ENCODE data around the gene IFITM10.

IFITM10 gene

DNA sequence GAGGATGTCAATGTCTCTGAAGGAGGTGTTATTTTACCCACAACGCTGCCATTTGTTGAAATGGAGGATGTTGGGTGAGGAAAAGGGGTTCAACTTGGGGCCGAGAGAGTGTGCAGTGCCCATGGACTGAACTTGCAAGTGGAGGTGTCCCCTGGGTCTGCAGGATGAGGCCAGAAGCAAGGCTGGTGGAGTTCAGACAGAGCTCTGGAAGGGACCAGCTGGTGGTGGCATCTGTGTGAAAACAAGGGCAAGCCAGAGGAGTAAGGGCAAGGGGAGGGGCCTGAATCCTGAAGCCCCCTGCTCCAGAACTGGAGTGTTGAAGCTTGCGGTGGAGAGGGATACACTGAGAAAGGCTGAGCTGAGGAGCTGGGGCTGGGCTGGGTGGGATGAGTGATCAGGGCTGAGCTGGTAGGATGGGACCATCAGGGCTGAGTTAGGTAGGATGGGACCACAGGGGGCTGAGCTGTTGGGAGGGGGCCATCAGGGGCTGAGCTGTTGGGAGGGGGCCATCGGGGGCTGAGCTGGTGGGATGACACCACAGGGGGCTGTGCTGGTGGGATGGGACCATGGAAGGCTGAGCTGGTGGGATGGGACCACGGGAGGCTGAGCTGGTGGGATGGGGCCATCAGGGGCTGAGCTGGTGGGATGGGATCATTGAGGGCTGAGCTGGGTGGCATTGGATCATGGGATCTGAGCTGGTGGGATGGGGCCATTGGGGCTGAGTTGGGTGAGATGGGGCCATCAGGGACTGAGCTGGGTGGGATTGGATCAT, 26.7 kb upstream of the IFITM10 start:
- Histone ChIP-seq H3K36me3 (ENCODE audit: insufficient read depth, insufficient read length, low read length) (no peaks in the 10 kb centered on the region), H3K27me3 (ENCODE audit: insufficient read depth, insufficient read length) (peaks cover 4% of the 10 kb centered on the region), H3K9me3 (ENCODE audit: insufficient read depth, low read length) (no peaks in the 10 kb centered on the region), H3K4me1 (ENCODE audit: insufficient read depth, insufficient read length) (peaks cover 14% of the 10 kb centered on the region), H3K9ac (ENCODE audit: insufficient read length, low read depth) (no peak overlapping the region), H3K4me3 (ENCODE audit: insufficient read length, low read depth) (no peak overlapping the region)
- no peak for DNase-seq (ENCODE audit: low read depth, low spot score)
- TF ChIP-seq YY1 (IDR thresholded peaks at IDR 0.05; ENCODE audit: insufficient read depth, insufficient read length) (no peak), SUZ12 (IDR thresholded peaks at IDR 0.05; ENCODE audit: extremely low read depth, insufficient read depth, insufficient read length) (no peak), ZNF274 (IDR thresholded peaks at IDR 0.05; ENCODE audit: low read depth, low read length) (no peak)

DNA sequence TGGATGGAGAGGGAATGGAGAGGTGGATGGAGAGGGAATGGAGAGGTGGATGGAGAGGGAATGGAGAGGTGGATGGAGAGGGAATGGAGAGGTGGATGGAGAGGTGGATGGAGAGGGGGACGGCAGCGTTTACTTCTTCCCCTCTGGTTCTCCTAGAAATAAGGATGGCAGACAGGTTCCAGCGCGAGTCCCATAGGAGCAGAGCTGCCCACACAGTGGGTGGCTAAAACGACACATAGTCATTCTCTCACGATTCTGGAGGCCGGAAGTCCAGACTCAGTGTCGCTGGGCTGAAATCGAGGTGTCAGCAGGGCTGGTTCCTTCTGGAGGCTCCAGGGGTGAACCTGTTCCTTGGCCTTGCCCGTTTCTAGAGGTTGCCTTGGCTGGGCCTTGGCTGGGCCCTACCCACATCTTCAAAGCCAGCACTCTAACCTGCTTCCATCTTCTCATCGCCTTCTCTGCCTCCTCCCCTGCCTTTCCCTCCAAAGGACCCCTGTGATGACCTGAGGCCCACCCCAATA, 26.0 kb upstream of the IFITM10 start:
- H3K4me3 ChIP-seq (ENCODE audit: insufficient read length, low read depth), result no peak overlapping the region
- no peak for DNase-seq (ENCODE audit: low read depth, low spot score)
- peaks cover 4% of the 10 kb centered on the region for H3K27me3 ChIP-seq (ENCODE audit: insufficient read depth, insufficient read length)
- TF ChIP-seq ZNF274 (IDR thresholded peaks at IDR 0.05; ENCODE audit: low read depth, low read length) (no peak), SUZ12 (IDR thresholded peaks at IDR 0.05; ENCODE audit: extremely low read depth, insufficient read depth, insufficient read length) (no peak), YY1 (IDR thresholded peaks at IDR 0.05; ENCODE audit: insufficient read depth, insufficient read length) (no peak)
- no peak overlapping the region for H3K9ac ChIP-seq (ENCODE audit: insufficient read length, low read depth)
- peaks cover 9% of the 10 kb centered on the region for H3K4me1 ChIP-seq (ENCODE audit: insufficient read depth, insufficient read length)
- H3K36me3 ChIP-seq (ENCODE audit: insufficient read depth, insufficient read length, low read length), result no peaks in the 10 kb centered on the region
- H3K9me3 ChIP-seq (ENCODE audit: insufficient read depth, low read length), result no peaks in the 10 kb centered on the region

DNA sequence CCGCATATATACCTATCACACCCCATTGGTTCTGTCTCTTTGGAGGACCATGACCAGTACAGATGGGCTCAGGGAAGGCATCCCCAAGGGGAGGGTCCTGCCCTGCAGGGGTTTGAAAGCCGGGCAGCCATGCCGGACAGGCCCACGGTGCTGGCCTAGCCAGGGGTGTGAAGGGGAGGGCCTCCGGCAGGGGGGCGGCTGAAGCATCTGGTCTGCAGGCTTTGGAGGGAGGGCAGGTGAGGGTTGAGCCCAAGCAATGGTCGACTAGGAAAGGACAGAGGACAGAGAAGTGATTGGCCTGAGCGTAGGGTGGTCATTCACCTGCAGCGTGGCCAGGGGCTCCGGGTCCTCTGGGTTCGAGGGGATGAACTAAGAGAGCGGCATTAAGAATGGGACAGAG, 24.5 kb upstream of the IFITM10 start:
- H3K27me3 ChIP-seq (ENCODE audit: insufficient read depth, insufficient read length), result peaks cover 4% of the 10 kb centered on the region
- no peak for DNase-seq (ENCODE audit: low read depth, low spot score)
- TF ChIP-seq YY1 (IDR thresholded peaks at IDR 0.05; ENCODE audit: insufficient read depth, insufficient read length) (no peak), ZNF274 (IDR thresholded peaks at IDR 0.05; ENCODE audit: low read depth, low read length) (no peak), SUZ12 (IDR thresholded peaks at IDR 0.05; ENCODE audit: extremely low read depth, insufficient read depth, insufficient read length) (no peak)
- no peaks in the 10 kb centered on the region for H3K36me3 ChIP-seq (ENCODE audit: insufficient read depth, insufficient read length, low read length)
- H3K9me3 ChIP-seq (ENCODE audit: insufficient read depth, low read length), result 0 out of 2 replicates have a peak, but pooled peaks cover 4% of the 10 kb centered on the region
- peaks cover 6% of the 10 kb centered on the region for H3K4me1 ChIP-seq (ENCODE audit: insufficient read depth, insufficient read length)
- no peak overlapping the region for H3K4me3 ChIP-seq (ENCODE audit: insufficient read length, low read depth)
- no peak overlapping the region for H3K9ac ChIP-seq (ENCODE audit: insufficient read length, low read depth)

- Histone ChIP-seq H3K4me1 (ENCODE audit: insufficient read depth, insufficient read length) (peaks cover 6% of the 10 kb centered on the region), H3K4me3 (ENCODE audit: insufficient read length, low read depth) (no peak overlapping the region), H3K36me3 (ENCODE audit: insufficient read depth, insufficient read length, low read length) (no peaks in the 10 kb centered on the region), H3K27me3 (ENCODE audit: insufficient read depth, insufficient read length) (peaks cover 4% of the 10 kb centered on the region), H3K9ac (ENCODE audit: insufficient read length, low read depth) (no peak overlapping the region), H3K9me3 (ENCODE audit: insufficient read depth, low read length) (0 out of 2 replicates have a peak, but pooled peaks cover 4% of the 10 kb centered on the region)
- TF ChIP-seq SUZ12 (IDR thresholded peaks at IDR 0.05; ENCODE audit: extremely low read depth, insufficient read depth, insufficient read length), result no peak
- no peak for TF ChIP-seq ZNF274 (IDR thresholded peaks at IDR 0.05; ENCODE audit: low read depth, low read length)
- no peak for TF ChIP-seq YY1 (IDR thresholded peaks at IDR 0.05; ENCODE audit: insufficient read depth, insufficient read length)
- DNase-seq (ENCODE audit: low read depth, low spot score), result no peak
Observed at GRCh38 chr11:1773994-1774550, 23.7 kb upstream of the IFITM10 start.

DNA sequence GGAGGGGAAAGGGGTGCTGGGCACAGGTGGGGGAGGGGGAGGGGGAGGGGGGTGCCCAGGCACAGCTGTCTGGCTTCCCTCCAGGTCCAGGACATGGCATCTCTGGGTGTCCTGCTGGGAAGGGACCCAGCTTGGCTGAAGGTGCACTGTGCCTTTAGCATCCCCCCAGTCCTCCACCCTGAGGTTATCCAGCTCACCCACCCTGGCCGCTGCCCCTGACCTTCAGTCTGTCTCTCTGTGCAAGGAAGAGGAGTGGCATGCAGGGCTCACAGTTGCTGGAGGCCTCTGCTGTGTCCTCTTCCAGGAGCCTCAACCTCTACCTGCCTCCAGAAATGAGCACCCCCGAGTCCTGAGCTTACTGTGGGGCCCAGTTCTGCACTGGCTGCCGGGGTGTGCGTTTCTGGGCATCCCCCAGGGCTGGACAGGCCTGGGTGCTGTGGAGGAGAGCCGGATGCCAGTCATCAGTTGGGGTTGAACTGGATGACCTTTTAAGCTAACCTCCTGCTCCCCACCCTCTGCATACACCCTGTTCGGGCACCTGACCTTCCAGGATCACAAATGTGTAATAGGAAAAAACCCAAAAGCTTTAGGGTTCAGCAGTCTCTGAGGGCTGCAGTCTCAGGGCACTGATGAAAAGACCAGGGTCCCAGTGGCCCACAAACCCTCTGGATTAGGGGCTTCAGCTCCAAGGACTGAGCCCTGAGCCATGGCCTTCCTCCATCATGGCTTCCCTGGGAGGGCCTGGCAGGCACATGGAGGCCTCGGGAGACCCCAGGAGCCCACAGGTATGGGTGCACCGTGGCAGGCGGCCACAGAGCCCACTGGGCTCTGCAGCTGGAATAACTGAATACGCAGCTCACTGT, 23.0 kb upstream of the IFITM10 start:
- no peak for DNase-seq (ENCODE audit: low read depth, low spot score)
- H3K27me3 ChIP-seq (ENCODE audit: insufficient read depth, insufficient read length), result no peaks in the 10 kb centered on the region
- no peaks in the 10 kb centered on the region for H3K36me3 ChIP-seq (ENCODE audit: insufficient read depth, insufficient read length, low read length)
- H3K9ac ChIP-seq (ENCODE audit: insufficient read length, low read depth), result peak overlapping the region; percentile 57
- H3K4me3 ChIP-seq (ENCODE audit: insufficient read length, low read depth), result no peak overlapping the region
- no peak for TF ChIP-seq ZNF274 (IDR thresholded peaks at IDR 0.05; ENCODE audit: low read depth, low read length)
- no peak for TF ChIP-seq SUZ12 (IDR thresholded peaks at IDR 0.05; ENCODE audit: extremely low read depth, insufficient read depth, insufficient read length)
- no peak for TF ChIP-seq YY1 (IDR thresholded peaks at IDR 0.05; ENCODE audit: insufficient read depth, insufficient read length)
- H3K9me3 ChIP-seq (ENCODE audit: insufficient read depth, low read length), result 0 out of 2 replicates have a peak, but pooled peaks cover 4% of the 10 kb centered on the region
- H3K4me1 ChIP-seq (ENCODE audit: insufficient read depth, insufficient read length), result peaks cover 6% of the 10 kb centered on the region

GRCh38 chr11:1772270-1773130, 22.1 kb upstream of the IFITM10 start:
- no peak for TF ChIP-seq YY1 (IDR thresholded peaks at IDR 0.05; ENCODE audit: insufficient read depth, insufficient read length)
- no peak for TF ChIP-seq SUZ12 (IDR thresholded peaks at IDR 0.05; ENCODE audit: extremely low read depth, insufficient read depth, insufficient read length)
- TF ChIP-seq ZNF274 (IDR thresholded peaks at IDR 0.05; ENCODE audit: low read depth, low read length), result no peak
- Histone ChIP-seq H3K4me1 (ENCODE audit: insufficient read depth, insufficient read length) (peaks cover 9% of the 10 kb centered on the region), H3K36me3 (ENCODE audit: insufficient read depth, insufficient read length, low read length) (no peaks in the 10 kb centered on the region), H3K4me3 (ENCODE audit: insufficient read length, low read depth) (no peak overlapping the region), H3K27me3 (ENCODE audit: insufficient read depth, insufficient read length) (no peaks in the 10 kb centered on the region), H3K9ac (ENCODE audit: insufficient read length, low read depth) (peak overlapping the region; percentile 57), H3K9me3 (ENCODE audit: insufficient read depth, low read length) (0 out of 2 replicates have a peak, but pooled peaks cover 4% of the 10 kb centered on the region)
- DNase-seq (ENCODE audit: low read depth, low spot score), result peak; percentile 76
